Sigmoid colon (tissue), 7 donors: ENCODE results near the gene SHPK. TPM values are rescaled to one million over a fixed set of nuclear protein-coding genes. Genes with fewer than 3 reads are reported as not detected.

ENCODE experiments used
- DNase-seq: peaks from one replicate; pipeline ENCODE4 v3.0.0-alpha.2; 2019
- H3K27ac ChIP-seq, 4 donors: fragments of 200-600 bp; sonication (generic); one replicate each; pipeline ENCODE4 v1.5.1; 2016 to 2019; ENCODE audit warnings: mild to moderate bottlenecking in 1 of 4
- H3K27me3 ChIP-seq, 3 donors: fragments of 200-600 bp; sonication (generic); one replicate each; pipeline ENCODE4 v1.5.1; 2019; ENCODE audit warnings: mild to moderate bottlenecking in 1 of 3
- H3K36me3 ChIP-seq, 4 donors: fragments of 200-600 bp; sonication (generic); one replicate each; pipeline ENCODE4 v1.5.1; 2016 to 2019
- H3K4me1 ChIP-seq, 4 donors: fragments of 200-600 bp; sonication (generic); one replicate each; pipeline ENCODE4 v1.5.1; 2017 to 2019
- H3K4me3 ChIP-seq, 4 donors: fragments of 200-600 bp; sonication (generic); one replicate each; pipeline ENCODE4 v1.5.1; 2017 to 2019; ENCODE audit warnings: mild to moderate bottlenecking in 2 of 4, moderate library complexity in 1 of 4
- H3K9me3 ChIP-seq, 4 donors: fragments of 200-600 bp in 3 of 4; sonication (generic) in 3 of 4; one replicate each; pipeline versions ENCODE4 v1.5.1 to v1.6.1; 2013 to 2019
- CTCF ChIP-seq, 4 experiments: fragments of 450-650 bp in 3 of 4; fragments of 200-600 bp in 1 of 4; IDR thresholded peaks; one replicate each; pipeline ENCODE4 v1.5.1; 2016 to 2019; ENCODE audit warnings: antibody characterized with exemption in 4 of 4, mild to moderate bottlenecking in 3 of 4, moderate library complexity in 2 of 4
- EP300 ChIP-seq, 4 donors: sonication (generic); formaldehyde crosslinking; IDR thresholded peaks; one replicate each; pipeline ENCODE4 v1.6.1; 2017; ENCODE audit warnings: antibody characterized with exemption in 4 of 4
- POLR2A ChIP-seq, 2 donors: fragments of 450-650 bp; IDR thresholded peaks; one replicate each; pipeline ENCODE4 v1.6.1; 2016; ENCODE audit warnings: antibody characterized with exemption in 2 of 2, mild to moderate bottlenecking in 2 of 2, moderate library complexity in 2 of 2
- POLR2AphosphoS5 ChIP-seq, 4 donors: sonication (generic); formaldehyde crosslinking; IDR thresholded peaks; one replicate each; pipeline ENCODE4 v1.6.1; 2017; ENCODE audit warnings: antibody characterized with exemption in 4 of 4
- WGBS, 2 donors: extraction: QIAGEN DNeasy Blood & Tissue Kit; methylation state at CpG; one replicate each; pipeline ENCODE4 v1.1.7; 2013; 5-methylcytosine and 5-hydroxymethylcytosine counted together
- intact Hi-C: fragments of 100-400 bp; cut with DNase I; formaldehyde crosslinking; loops from one replicate; pipeline ENCODE4 v1.15.1; 2023
- polyA plus RNA-seq, 3 donors: library from polyadenylated mRNA; stranded (reverse); fragments of 200-250 nt; gene quantifications; one replicate each; pipeline ENCODE4 v1.2.3, GENCODE V29; 2013
- total RNA-seq, 4 donors: library from RNA; depleted of rRNA; stranded (reverse); fragments of >200 nt; gene quantifications; one replicate each; pipeline ENCODE4 v1.1.0, GENCODE V29; 2016
- donor health status: healthy with polysubstance abuse.
- donor health status: Bipolar disorder and iron deficiency.
- donor health status: healthy.

SHPK gene
- total and polyA plus RNA-seq, 7 donors, result 5.8 to 12.7 (median 7.8) TPM

- DNase-seq, result no peak
- Histone ChIP-seq H3K4me3 (no peak overlapping the region), H3K27me3 (no peaks in the 10 kb centered on the region), H3K27ac (no peak overlapping the region), H3K4me1 (no peaks in the 10 kb centered on the region), H3K36me3 (peaks cover 0 to 19% (median 0%) of the 10 kb centered on the region in 4 donors), H3K9me3 (no peaks in the 10 kb centered on the region)
- 91 to 92% methylated on average over 17 of the region's 17 CpGs for WGBS, 2 donors
- intact Hi-C loops, result no loop called here
- TF ChIP-seq POLR2AphosphoS5 (IDR thresholded peaks at IDR 0.05), result no peak
- TF ChIP-seq EP300 (IDR thresholded peaks at IDR 0.05), result no peak
- TF ChIP-seq POLR2A (IDR thresholded peaks at IDR 0.05), result no peak
- no peak for TF ChIP-seq CTCF (IDR thresholded peaks at IDR 0.05)
Observed at GRCh38 chr17:3603119-3603869, 32.8 kb downstream of the SHPK start.

GRCh38 chr17:3602499-3602898 lies 33.6 kb downstream of the SHPK start:
- no peak overlapping the region for H3K4me3 ChIP-seq
- H3K36me3 ChIP-seq, result peaks cover 0 to 14% (median 0%) of the 10 kb centered on the region in 4 donors
- H3K4me1 ChIP-seq, result no peaks in the 10 kb centered on the region
- no peak for DNase-seq
- TF ChIP-seq CTCF (IDR thresholded peaks at IDR 0.05) (peak in 2 of 4 experiments; percentile 13 to 16), POLR2AphosphoS5 (IDR thresholded peaks at IDR 0.05) (no peak)
- no peak overlapping the region for H3K27ac ChIP-seq
- 84 to 94% methylated on average over 16 of the region's 16 CpGs for WGBS, 2 donors
- no peaks in the 10 kb centered on the region for H3K9me3 ChIP-seq
- no peaks in the 10 kb centered on the region for H3K27me3 ChIP-seq
- intact Hi-C loops, result no loop called here

GRCh38 chr17:3600529-3601205 lies 35.4 kb downstream of the SHPK start:
- Histone ChIP-seq H3K36me3 (no peaks in the 10 kb centered on the region), H3K27ac (no peak overlapping the region), H3K27me3 (no peaks in the 10 kb centered on the region), H3K4me1 (no peaks in the 10 kb centered on the region), H3K9me3 (no peaks in the 10 kb centered on the region), H3K4me3 (no peak overlapping the region)
- no peak for DNase-seq
- 94 to 95% methylated on average over 15 of the region's 15 CpGs for WGBS, 2 donors
- TF ChIP-seq POLR2A (IDR thresholded peaks at IDR 0.05), result no peak
- TF ChIP-seq EP300 (IDR thresholded peaks at IDR 0.05), result no peak
- TF ChIP-seq CTCF (IDR thresholded peaks at IDR 0.05), result no peak
- no peak for TF ChIP-seq POLR2AphosphoS5 (IDR thresholded peaks at IDR 0.05)
- intact Hi-C loops, result no loop called here

GRCh38 chr17:3598078-3598477 lies 38.0 kb downstream of the SHPK start:
- H3K4me3 ChIP-seq, result no peak overlapping the region
- no peak for DNase-seq
- H3K9me3 ChIP-seq, result no peaks in the 10 kb centered on the region
- WGBS, 2 donors, result 89 to 90% methylated on average over 13 of the region's 13 CpGs
- H3K36me3 ChIP-seq, result no peaks in the 10 kb centered on the region
- TF ChIP-seq POLR2A (IDR thresholded peaks at IDR 0.05) (no peak), EP300 (IDR thresholded peaks at IDR 0.05) (no peak), POLR2AphosphoS5 (IDR thresholded peaks at IDR 0.05) (no peak), CTCF (IDR thresholded peaks at IDR 0.05) (no peak)
- intact Hi-C loops, result no loop called here
- H3K27me3 ChIP-seq, result no peaks in the 10 kb centered on the region
- peaks cover 0 to 8% (median 0%) of the 10 kb centered on the region in 4 donors for H3K4me1 ChIP-seq
- no peak overlapping the region for H3K27ac ChIP-seq
